ENCODE results near the gene OSBPL8. TPM values are rescaled to one million over a fixed set of nuclear protein-coding genes. Genes with fewer than 3 reads are reported as not detected.

OSBPL8 gene
- total RNA-seq, 1 donor from 2014 or later: 119 TPM

DNA sequence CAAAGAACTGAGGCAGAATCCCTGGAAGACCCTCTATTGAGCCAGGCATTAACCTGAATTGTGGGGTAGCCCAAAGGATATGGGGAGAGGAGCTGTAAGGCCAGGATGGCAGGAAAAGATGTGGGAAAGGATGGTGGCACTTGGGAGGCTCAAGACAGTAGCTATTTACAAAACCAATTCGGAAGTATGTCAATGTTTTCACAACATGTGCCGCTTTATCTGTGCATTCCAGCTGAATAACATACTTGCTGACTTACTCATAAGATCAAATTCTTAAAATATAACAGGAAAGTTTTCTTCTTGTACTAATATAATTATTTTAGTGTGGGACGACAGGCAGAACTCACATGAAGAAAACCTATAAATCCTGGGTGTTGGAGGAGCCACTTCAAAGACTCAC lies 222.0 kb downstream of the OSBPL8 start:
- H3K79me2 ChIP-seq (ENCODE audit: insufficient read depth, low read length): no peaks in the 10 kb centered on the region
- no peak overlapping the region for H3K4me3 Mint-ChIP-seq (ENCODE audit: unreplicated experiment)
- TF ChIP-seq, protein P1, sequence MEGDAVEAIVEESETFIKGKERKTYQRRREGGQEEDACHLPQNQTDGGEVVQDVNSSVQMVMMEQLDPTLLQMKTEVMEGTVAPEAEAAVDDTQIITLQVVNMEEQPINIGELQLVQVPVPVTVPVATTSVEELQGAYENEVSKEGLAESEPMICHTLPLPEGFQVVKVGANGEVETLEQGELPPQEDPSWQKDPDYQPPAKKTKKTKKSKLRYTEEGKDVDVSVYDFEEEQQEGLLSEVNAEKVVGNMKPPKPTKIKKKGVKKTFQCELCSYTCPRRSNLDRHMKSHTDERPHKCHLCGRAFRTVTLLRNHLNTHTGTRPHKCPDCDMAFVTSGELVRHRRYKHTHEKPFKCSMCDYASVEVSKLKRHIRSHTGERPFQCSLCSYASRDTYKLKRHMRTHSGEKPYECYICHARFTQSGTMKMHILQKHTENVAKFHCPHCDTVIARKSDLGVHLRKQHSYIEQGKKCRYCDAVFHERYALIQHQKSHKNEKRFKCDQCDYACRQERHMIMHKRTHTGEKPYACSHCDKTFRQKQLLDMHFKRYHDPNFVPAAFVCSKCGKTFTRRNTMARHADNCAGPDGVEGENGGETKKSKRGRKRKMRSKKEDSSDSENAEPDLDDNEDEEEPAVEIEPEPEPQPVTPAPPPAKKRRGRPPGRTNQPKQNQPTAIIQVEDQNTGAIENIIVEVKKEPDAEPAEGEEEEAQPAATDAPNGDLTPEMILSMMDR (IDR thresholded peaks at IDR 0.05; ENCODE audit: insufficient read depth, low read depth, low read length): no peak
- TF ChIP-seq EZH2 (IDR thresholded peaks at IDR 0.05; ENCODE audit: insufficient read depth, low read length): no peak
- FAIRE-seq: no peak
- H3K4me1 Mint-ChIP-seq (ENCODE audit: low read depth, unreplicated experiment): peaks cover 32% of the 10 kb centered on the region
- H4K20me1 ChIP-seq (ENCODE audit: insufficient read depth, low read length): no peaks in the 10 kb centered on the region
- H3K9ac ChIP-seq (ENCODE audit: low read length): no peak overlapping the region
- DNase-seq (ENCODE audit: low read depth): peak; percentile 79
- H2AFZ ChIP-seq (ENCODE audit: low read depth, low read length): peak overlapping the region; percentile 30
- no peaks in the 10 kb centered on the region for H3K27me3 Mint-ChIP-seq (ENCODE audit: low read depth, unreplicated experiment)
- H3K27me3 ChIP-seq (ENCODE audit: insufficient read depth, low read length): no peaks in the 10 kb centered on the region
- H3K4me3 ChIP-seq (ENCODE audit: insufficient read depth, low read depth, low read length): no peak overlapping the region
- H3K9me3 Mint-ChIP-seq (ENCODE audit: unreplicated experiment): peaks cover 4% of the 10 kb centered on the region
- H3K27ac Mint-ChIP-seq (ENCODE audit: unreplicated experiment): peak overlapping the region; percentile 3
- no peaks in the 10 kb centered on the region for H3K36me3 ChIP-seq (ENCODE audit: insufficient read depth, low read length)
- peak overlapping the region; percentile 27 for H3K27ac ChIP-seq (ENCODE audit: low read depth, low read length)
- no peaks in the 10 kb centered on the region for H3K36me3 Mint-ChIP-seq (ENCODE audit: low read depth, unreplicated experiment)
- H3K9me3 ChIP-seq (ENCODE audit: insufficient read depth, low read depth, low read length): no peaks in the 10 kb centered on the region
- H3K4me1 ChIP-seq (ENCODE audit: insufficient read depth, low read length): peaks cover 13% of the 10 kb centered on the region
- peak overlapping the region; percentile 64 for H3K4me2 ChIP-seq (ENCODE audit: low read length)

DNA sequence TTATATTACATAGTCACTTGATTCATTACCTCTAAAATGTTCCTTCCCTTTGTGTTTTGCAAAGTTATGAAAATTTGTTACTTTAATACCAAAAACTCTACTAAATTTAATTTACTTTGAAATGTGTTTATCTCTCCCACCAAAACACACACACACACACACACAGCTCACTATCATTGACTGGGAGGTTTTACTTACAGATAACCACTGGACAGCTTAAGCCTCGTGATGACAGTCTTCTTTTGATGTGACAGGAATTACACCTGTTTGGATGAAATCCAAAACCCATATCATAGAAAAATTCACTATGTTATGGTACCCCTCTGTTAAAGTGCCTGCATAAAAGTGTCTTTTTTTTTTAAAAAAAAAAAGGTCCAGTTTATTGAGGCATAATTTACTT lies 227.0 kb downstream of the OSBPL8 start:
- Mint-ChIP-seq H3K27me3 (ENCODE audit: low read depth, unreplicated experiment) (no peaks in the 10 kb centered on the region), H3K4me3 (ENCODE audit: unreplicated experiment) (no peak overlapping the region), H3K9me3 (ENCODE audit: unreplicated experiment) (peaks cover 5% of the 10 kb centered on the region), H3K4me1 (ENCODE audit: low read depth, unreplicated experiment) (peaks cover 24% of the 10 kb centered on the region), H3K36me3 (ENCODE audit: low read depth, unreplicated experiment) (no peaks in the 10 kb centered on the region), H3K27ac (ENCODE audit: unreplicated experiment) (no peak overlapping the region)
- Histone ChIP-seq H3K27me3 (ENCODE audit: insufficient read depth, low read length) (no peaks in the 10 kb centered on the region), H3K4me2 (ENCODE audit: low read length) (no peak overlapping the region), H2AFZ (ENCODE audit: low read depth, low read length) (no peak overlapping the region), H3K79me2 (ENCODE audit: insufficient read depth, low read length) (no peaks in the 10 kb centered on the region), H3K9ac (ENCODE audit: low read length) (no peak overlapping the region), H3K9me3 (ENCODE audit: insufficient read depth, low read depth, low read length) (no peaks in the 10 kb centered on the region), H3K4me3 (ENCODE audit: insufficient read depth, low read depth, low read length) (no peak overlapping the region), H4K20me1 (ENCODE audit: insufficient read depth, low read length) (no peaks in the 10 kb centered on the region), H3K4me1 (ENCODE audit: insufficient read depth, low read length) (peaks cover 16% of the 10 kb centered on the region), H3K36me3 (ENCODE audit: insufficient read depth, low read length) (no peaks in the 10 kb centered on the region), H3K27ac (ENCODE audit: low read depth, low read length) (no peak overlapping the region)
- TF ChIP-seq, protein P1 (IDR thresholded peaks at IDR 0.05; ENCODE audit: insufficient read depth, low read depth, low read length): no peak
- TF ChIP-seq EZH2 (IDR thresholded peaks at IDR 0.05; ENCODE audit: insufficient read depth, low read length): no peak
- FAIRE-seq (no peak), DNase-seq (ENCODE audit: low read depth) (no peak)

DNA sequence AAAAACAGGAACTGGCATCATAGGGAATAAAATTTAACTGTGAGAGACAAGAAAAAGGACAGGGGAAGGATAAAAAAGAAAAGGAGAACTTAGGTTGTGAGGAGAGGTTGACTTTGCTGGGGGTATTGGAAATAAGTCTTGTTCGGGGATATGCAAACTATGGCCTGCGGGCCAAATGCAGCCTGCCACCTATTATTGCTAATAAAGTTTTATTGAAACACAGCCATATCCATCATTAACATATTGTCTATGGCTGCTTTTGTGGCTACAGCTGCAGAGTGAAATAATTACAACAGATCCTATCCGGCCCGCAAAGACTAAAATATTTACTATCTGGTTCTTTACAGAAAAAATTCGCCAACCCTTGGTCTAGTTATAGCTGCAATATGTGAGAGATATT lies 230.0 kb downstream of the OSBPL8 start:
- no peaks in the 10 kb centered on the region for H3K9me3 ChIP-seq (ENCODE audit: insufficient read depth, low read depth, low read length)
- Mint-ChIP-seq H3K36me3 (ENCODE audit: low read depth, unreplicated experiment) (no peaks in the 10 kb centered on the region), H3K27ac (ENCODE audit: unreplicated experiment) (peak overlapping the region; percentile 99), H3K4me1 (ENCODE audit: low read depth, unreplicated experiment) (peaks cover 18% of the 10 kb centered on the region), H3K9me3 (ENCODE audit: unreplicated experiment) (peaks cover 14% of the 10 kb centered on the region), H3K4me3 (ENCODE audit: unreplicated experiment) (peak overlapping the region; percentile 5), H3K27me3 (ENCODE audit: low read depth, unreplicated experiment) (no peaks in the 10 kb centered on the region)
- no peaks in the 10 kb centered on the region for H4K20me1 ChIP-seq (ENCODE audit: insufficient read depth, low read length)
- H3K9ac ChIP-seq (ENCODE audit: low read length): no peak overlapping the region
- no peaks in the 10 kb centered on the region for H3K36me3 ChIP-seq (ENCODE audit: insufficient read depth, low read length)
- peak overlapping the region; percentile 67 for H3K4me2 ChIP-seq (ENCODE audit: low read length)
- peak overlapping the region; percentile 54 for H3K27ac ChIP-seq (ENCODE audit: low read depth, low read length)
- TF ChIP-seq, protein P1 (IDR thresholded peaks at IDR 0.05; ENCODE audit: insufficient read depth, low read depth, low read length): no peak
- no peak for TF ChIP-seq EZH2 (IDR thresholded peaks at IDR 0.05; ENCODE audit: insufficient read depth, low read length)
- no peak overlapping the region for H2AFZ ChIP-seq (ENCODE audit: low read depth, low read length)
- H3K79me2 ChIP-seq (ENCODE audit: insufficient read depth, low read length): no peaks in the 10 kb centered on the region
- no peak for DNase-seq (ENCODE audit: low read depth)
- FAIRE-seq: no peak
- H3K27me3 ChIP-seq (ENCODE audit: insufficient read depth, low read length): no peaks in the 10 kb centered on the region
- no peak overlapping the region for H3K4me3 ChIP-seq (ENCODE audit: insufficient read depth, low read depth, low read length)
- H3K4me1 ChIP-seq (ENCODE audit: insufficient read depth, low read length): peaks cover 13% of the 10 kb centered on the region

Measured in astrocyte (in vitro differentiated cells and primary cell).